ENCODE data around the gene RNF150. TPM values are rescaled to one million over a fixed set of nuclear protein-coding genes. Genes with fewer than 3 reads are reported as not detected.

The RNF150 gene
- total and polyA plus RNA-seq, 4 experiments from 2014 or later: not detected

GRCh38 chr4:141013899-141014298, 119.4 kb downstream of the RNF150 start:
- no peak overlapping the region for H3K27ac Mint-ChIP-seq
- ChIA-PET POLR2A (ENCODE audit: partially characterized antibody) (no interaction called here), CTCF (ENCODE audit: partially characterized antibody) (no interaction called here)
- no peaks in the 10 kb centered on the region for H3K4me1 ChIP-seq (ENCODE audit: insufficient read depth, low read length)
- H3K36me3 Mint-ChIP-seq: no peaks in the 10 kb centered on the region
- no peaks in the 10 kb centered on the region for H3K4me1 Mint-ChIP-seq
- H3K27ac ChIP-seq (ENCODE audit: low read depth, low read length): no peak overlapping the region
- intact Hi-C loops (cut with micrococcal nuclease): no loop called here
- no peaks in the 10 kb centered on the region for H3K27me3 ChIP-seq (ENCODE audit: insufficient read depth, low read length)
- H3K4me3 Mint-ChIP-seq: no peak overlapping the region
- no peaks in the 10 kb centered on the region for H3K27me3 Mint-ChIP-seq
- no peak for DNase-seq
- no peaks in the 10 kb centered on the region for H3K36me3 ChIP-seq (ENCODE audit: insufficient read depth, low read length)
- no peak overlapping the region for H3K4me3 ChIP-seq (ENCODE audit: low read length in 2 of 2)
- H3K9me3 Mint-ChIP-seq: no peaks in the 10 kb centered on the region
- no peaks in the 10 kb centered on the region for H3K9me3 ChIP-seq (ENCODE audit: control insufficient read depth in 1 of 2, low read length in 2 of 2)

- CTCF ChIA-PET (ENCODE audit: partially characterized antibody): no interaction called here
- Histone ChIP-seq H3K4me1 (ENCODE audit: insufficient read depth, low read length) (no peaks in the 10 kb centered on the region), H3K9me3 (ENCODE audit: control insufficient read depth in 1 of 2, low read length in 2 of 2) (no peaks in the 10 kb centered on the region), H3K4me3 (ENCODE audit: low read length in 2 of 2) (no peak overlapping the region), H3K27ac (ENCODE audit: low read depth, low read length) (no peak overlapping the region), H3K27me3 (ENCODE audit: insufficient read depth, low read length) (no peaks in the 10 kb centered on the region), H3K36me3 (ENCODE audit: insufficient read depth, low read length) (no peaks in the 10 kb centered on the region)
- Mint-ChIP-seq H3K36me3 (no peaks in the 10 kb centered on the region), H3K4me1 (no peaks in the 10 kb centered on the region), H3K4me3 (no peak overlapping the region), H3K9me3 (no peaks in the 10 kb centered on the region), H3K27ac (no peak overlapping the region), H3K27me3 (no peaks in the 10 kb centered on the region)
- POLR2A ChIA-PET (ENCODE audit: partially characterized antibody): no interaction called here
- DNase-seq: no peak
- intact Hi-C loops (cut with micrococcal nuclease): no loop called here
Observed at GRCh38 chr4:141011901-141012315, 121.4 kb downstream of the RNF150 start.

GRCh38 chr4:141009931-141010330, 123.3 kb downstream of the RNF150 start:
- ChIA-PET POLR2A (ENCODE audit: partially characterized antibody) (no interaction called here), CTCF (ENCODE audit: partially characterized antibody) (no interaction called here)
- no peak overlapping the region for H3K4me3 ChIP-seq (ENCODE audit: low read length in 2 of 2)
- Mint-ChIP-seq H3K36me3 (no peaks in the 10 kb centered on the region), H3K4me1 (no peaks in the 10 kb centered on the region), H3K9me3 (no peaks in the 10 kb centered on the region), H3K27ac (no peak overlapping the region), H3K4me3 (no peak overlapping the region), H3K27me3 (no peaks in the 10 kb centered on the region)
- no peaks in the 10 kb centered on the region for H3K27me3 ChIP-seq (ENCODE audit: insufficient read depth, low read length)
- no peak for DNase-seq
- H3K4me1 ChIP-seq (ENCODE audit: insufficient read depth, low read length): no peaks in the 10 kb centered on the region
- no peak overlapping the region for H3K27ac ChIP-seq (ENCODE audit: low read depth, low read length)
- no peaks in the 10 kb centered on the region for H3K36me3 ChIP-seq (ENCODE audit: insufficient read depth, low read length)
- intact Hi-C loops (cut with micrococcal nuclease): no loop called here
- H3K9me3 ChIP-seq (ENCODE audit: control insufficient read depth in 1 of 2, low read length in 2 of 2): no peaks in the 10 kb centered on the region

- H3K27me3 Mint-ChIP-seq: no peaks in the 10 kb centered on the region
- Histone ChIP-seq H3K4me1 (ENCODE audit: insufficient read depth, low read length) (no peaks in the 10 kb centered on the region), H3K36me3 (ENCODE audit: insufficient read depth, low read length) (no peaks in the 10 kb centered on the region), H3K9me3 (ENCODE audit: control insufficient read depth in 1 of 2, low read length in 2 of 2) (no peaks in the 10 kb centered on the region), H3K27me3 (ENCODE audit: insufficient read depth, low read length) (no peaks in the 10 kb centered on the region), H3K4me3 (ENCODE audit: low read length in 2 of 2) (no peak overlapping the region), H3K27ac (ENCODE audit: low read depth, low read length) (no peak overlapping the region)
- no peaks in the 10 kb centered on the region for H3K9me3 Mint-ChIP-seq
- no peaks in the 10 kb centered on the region for H3K4me1 Mint-ChIP-seq
- CTCF ChIA-PET (ENCODE audit: partially characterized antibody): no interaction called here
- no peak for DNase-seq
- POLR2A ChIA-PET (ENCODE audit: partially characterized antibody): no interaction called here
- H3K27ac Mint-ChIP-seq: no peak overlapping the region
- intact Hi-C loops (cut with micrococcal nuclease): no loop called here
- no peak overlapping the region for H3K4me3 Mint-ChIP-seq
- no peaks in the 10 kb centered on the region for H3K36me3 Mint-ChIP-seq
Observed at GRCh38 chr4:141009129-141009528, 124.1 kb downstream of the RNF150 start.

GRCh38 chr4:141006242-141006802, 126.9 kb downstream of the RNF150 start:
- Mint-ChIP-seq H3K4me1 (no peaks in the 10 kb centered on the region), H3K36me3 (no peaks in the 10 kb centered on the region), H3K9me3 (no peaks in the 10 kb centered on the region), H3K27ac (no peak overlapping the region), H3K4me3 (no peak overlapping the region), H3K27me3 (no peaks in the 10 kb centered on the region)
- H3K4me3 ChIP-seq (ENCODE audit: low read length in 2 of 2): no peak overlapping the region
- H3K27ac ChIP-seq (ENCODE audit: low read depth, low read length): no peak overlapping the region
- H3K9me3 ChIP-seq (ENCODE audit: control insufficient read depth in 1 of 2, low read length in 2 of 2): no peaks in the 10 kb centered on the region
- intact Hi-C loops (cut with micrococcal nuclease): no loop called here
- H3K4me1 ChIP-seq (ENCODE audit: insufficient read depth, low read length): no peaks in the 10 kb centered on the region
- DNase-seq: no peak
- POLR2A ChIA-PET (ENCODE audit: partially characterized antibody): no interaction called here
- H3K36me3 ChIP-seq (ENCODE audit: insufficient read depth, low read length): no peaks in the 10 kb centered on the region
- CTCF ChIA-PET (ENCODE audit: partially characterized antibody): no interaction called here
- H3K27me3 ChIP-seq (ENCODE audit: insufficient read depth, low read length): no peaks in the 10 kb centered on the region

- Mint-ChIP-seq H3K4me3 (no peak overlapping the region), H3K4me1 (no peaks in the 10 kb centered on the region), H3K36me3 (no peaks in the 10 kb centered on the region), H3K27ac (no peak overlapping the region), H3K27me3 (peaks cover 0 to 2% of the 10 kb centered on the region in 2 donors), H3K9me3 (no peaks in the 10 kb centered on the region)
- H3K36me3 ChIP-seq (ENCODE audit: insufficient read depth, low read length): no peaks in the 10 kb centered on the region
- DNase-seq: no peak
- intact Hi-C loops (cut with micrococcal nuclease): no loop called here
- H3K27ac ChIP-seq (ENCODE audit: low read depth, low read length): no peak overlapping the region
- ChIA-PET CTCF (ENCODE audit: partially characterized antibody) (no interaction called here), POLR2A (ENCODE audit: partially characterized antibody) (no interaction called here)
- no peak overlapping the region for H3K4me3 ChIP-seq (ENCODE audit: low read length in 2 of 2)
- no peaks in the 10 kb centered on the region for H3K27me3 ChIP-seq (ENCODE audit: insufficient read depth, low read length)
- H3K4me1 ChIP-seq (ENCODE audit: insufficient read depth, low read length): no peaks in the 10 kb centered on the region
- H3K9me3 ChIP-seq (ENCODE audit: control insufficient read depth in 1 of 2, low read length in 2 of 2): no peaks in the 10 kb centered on the region
Observed at GRCh38 chr4:141004823-141005222, 128.4 kb downstream of the RNF150 start.

GRCh38 chr4:141003193-141003592, 130.1 kb downstream of the RNF150 start:
- H3K36me3 Mint-ChIP-seq: no peaks in the 10 kb centered on the region
- H3K9me3 ChIP-seq (ENCODE audit: control insufficient read depth in 1 of 2, low read length in 2 of 2): no peaks in the 10 kb centered on the region
- H3K4me1 ChIP-seq (ENCODE audit: insufficient read depth, low read length): no peaks in the 10 kb centered on the region
- no peak for DNase-seq
- H3K27me3 ChIP-seq (ENCODE audit: insufficient read depth, low read length): no peaks in the 10 kb centered on the region
- peaks cover 0 to 3% (median 0%) of the 10 kb centered on the region in 8 donors for H3K9me3 Mint-ChIP-seq
- H3K36me3 ChIP-seq (ENCODE audit: insufficient read depth, low read length): no peaks in the 10 kb centered on the region
- H3K27ac ChIP-seq (ENCODE audit: low read depth, low read length): no peak overlapping the region
- ChIA-PET POLR2A (ENCODE audit: partially characterized antibody) (no interaction called here), CTCF (ENCODE audit: partially characterized antibody) (no interaction called here)
- no peak overlapping the region for H3K4me3 Mint-ChIP-seq
- no peaks in the 10 kb centered on the region for H3K4me1 Mint-ChIP-seq
- peaks cover 0 to 2% of the 10 kb centered on the region in 2 donors for H3K27me3 Mint-ChIP-seq
- H3K27ac Mint-ChIP-seq: no peak overlapping the region
- H3K4me3 ChIP-seq (ENCODE audit: low read length in 2 of 2): no peak overlapping the region
- intact Hi-C loops (cut with micrococcal nuclease): no loop called here

GRCh38 chr4:141002323-141002805, 130.9 kb downstream of the RNF150 start:
- intact Hi-C loops (cut with micrococcal nuclease): no loop called here
- Histone ChIP-seq H3K27me3 (ENCODE audit: insufficient read depth, low read length) (no peaks in the 10 kb centered on the region), H3K27ac (ENCODE audit: low read depth, low read length) (no peak overlapping the region), H3K9me3 (ENCODE audit: control insufficient read depth in 1 of 2, low read length in 2 of 2) (no peaks in the 10 kb centered on the region), H3K36me3 (ENCODE audit: insufficient read depth, low read length) (no peaks in the 10 kb centered on the region), H3K4me1 (ENCODE audit: insufficient read depth, low read length) (no peaks in the 10 kb centered on the region), H3K4me3 (ENCODE audit: low read length in 2 of 2) (no peak overlapping the region)
- H3K4me3 Mint-ChIP-seq: no peak overlapping the region
- POLR2A ChIA-PET (ENCODE audit: partially characterized antibody): no interaction called here
- H3K27me3 Mint-ChIP-seq: peaks cover 0 to 2% of the 10 kb centered on the region in 2 donors
- no peaks in the 10 kb centered on the region for H3K4me1 Mint-ChIP-seq
- DNase-seq: no peak
- no peaks in the 10 kb centered on the region for H3K36me3 Mint-ChIP-seq
- CTCF ChIA-PET (ENCODE audit: partially characterized antibody): no interaction called here
- H3K9me3 Mint-ChIP-seq: peaks cover 0 to 3% (median 0%) of the 10 kb centered on the region in 8 donors
- H3K27ac Mint-ChIP-seq: peak overlapping the region in 1 of 7 donors; percentile 23
